ENCODE data around the gene PRKAG2.

The PRKAG2 gene

DNA sequence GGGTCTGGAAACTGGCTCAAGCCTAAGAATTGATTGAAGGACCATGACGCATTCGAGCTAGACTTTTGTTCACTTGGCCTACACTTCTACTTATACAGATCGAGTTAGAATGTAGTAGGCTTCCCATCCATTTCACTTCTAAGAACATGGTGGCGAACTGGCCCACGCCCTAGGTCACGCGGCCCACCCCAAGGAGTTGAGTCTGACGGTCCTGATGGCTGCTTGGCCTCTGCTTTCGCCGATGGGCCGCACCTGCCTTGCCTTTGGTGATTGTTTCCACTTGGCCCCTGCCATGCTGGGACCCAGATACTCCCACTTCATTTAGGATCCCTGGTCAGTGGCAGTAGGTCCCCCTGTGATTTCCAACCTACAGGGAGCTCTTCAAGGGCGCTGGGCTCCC, 153.6 kb downstream of the PRKAG2 start:
- Histone ChIP-seq H3K36me3 (ENCODE audit: control insufficient read depth, insufficient read depth, low read length) (no peaks in the 10 kb centered on the region), H3K4me2 (ENCODE audit: low read length) (no peak overlapping the region), H3K27me3 (ENCODE audit: control insufficient read depth, insufficient read depth, low read length) (no peaks in the 10 kb centered on the region), H3K4me3 (ENCODE audit: low read depth, low read length) (no peak overlapping the region), H3K79me2 (no peaks in the 10 kb centered on the region), H3K9ac (no peak overlapping the region), H3K27ac (no peak overlapping the region), H3K4me1 (no peaks in the 10 kb centered on the region), H3K9me3 (ENCODE audit: control insufficient read depth, low read length) (no peaks in the 10 kb centered on the region), H2AFZ (no peak overlapping the region)
- TF ChIP-seq, protein P1, sequence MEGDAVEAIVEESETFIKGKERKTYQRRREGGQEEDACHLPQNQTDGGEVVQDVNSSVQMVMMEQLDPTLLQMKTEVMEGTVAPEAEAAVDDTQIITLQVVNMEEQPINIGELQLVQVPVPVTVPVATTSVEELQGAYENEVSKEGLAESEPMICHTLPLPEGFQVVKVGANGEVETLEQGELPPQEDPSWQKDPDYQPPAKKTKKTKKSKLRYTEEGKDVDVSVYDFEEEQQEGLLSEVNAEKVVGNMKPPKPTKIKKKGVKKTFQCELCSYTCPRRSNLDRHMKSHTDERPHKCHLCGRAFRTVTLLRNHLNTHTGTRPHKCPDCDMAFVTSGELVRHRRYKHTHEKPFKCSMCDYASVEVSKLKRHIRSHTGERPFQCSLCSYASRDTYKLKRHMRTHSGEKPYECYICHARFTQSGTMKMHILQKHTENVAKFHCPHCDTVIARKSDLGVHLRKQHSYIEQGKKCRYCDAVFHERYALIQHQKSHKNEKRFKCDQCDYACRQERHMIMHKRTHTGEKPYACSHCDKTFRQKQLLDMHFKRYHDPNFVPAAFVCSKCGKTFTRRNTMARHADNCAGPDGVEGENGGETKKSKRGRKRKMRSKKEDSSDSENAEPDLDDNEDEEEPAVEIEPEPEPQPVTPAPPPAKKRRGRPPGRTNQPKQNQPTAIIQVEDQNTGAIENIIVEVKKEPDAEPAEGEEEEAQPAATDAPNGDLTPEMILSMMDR (IDR thresholded peaks at IDR 0.05): no peak

DNA sequence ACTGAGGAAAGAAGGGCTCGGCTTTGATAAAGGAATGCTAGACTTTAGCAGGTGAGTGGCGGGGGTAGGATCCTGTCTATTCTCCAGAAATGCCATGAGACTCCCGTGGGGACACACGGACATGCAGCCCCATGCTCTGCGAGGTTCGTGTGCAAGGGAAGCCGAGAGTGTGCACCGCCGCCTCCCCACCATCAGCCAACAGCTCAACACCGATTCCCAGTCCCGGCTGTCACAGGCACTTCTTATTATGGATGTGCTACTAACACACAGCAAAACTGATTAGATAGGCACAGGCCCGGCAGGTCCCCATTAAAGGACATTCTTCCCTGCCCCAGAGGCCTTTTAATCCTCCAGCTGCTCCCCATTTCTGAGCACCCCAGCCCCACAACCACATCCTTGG, 154.4 kb downstream of the PRKAG2 start:
- H3K9me3 ChIP-seq (ENCODE audit: control insufficient read depth, low read length): no peaks in the 10 kb centered on the region
- no peaks in the 10 kb centered on the region for H3K27me3 ChIP-seq (ENCODE audit: control insufficient read depth, insufficient read depth, low read length)
- H3K79me2 ChIP-seq: no peaks in the 10 kb centered on the region
- no peaks in the 10 kb centered on the region for H3K36me3 ChIP-seq (ENCODE audit: control insufficient read depth, insufficient read depth, low read length)
- TF ChIP-seq, protein P1 (IDR thresholded peaks at IDR 0.05): no peak
- no peak overlapping the region for H3K4me2 ChIP-seq (ENCODE audit: low read length)
- no peak overlapping the region for H3K9ac ChIP-seq
- no peak overlapping the region for H2AFZ ChIP-seq
- no peak overlapping the region for H3K4me3 ChIP-seq (ENCODE audit: low read depth, low read length)
- no peaks in the 10 kb centered on the region for H3K4me1 ChIP-seq
- H3K27ac ChIP-seq: no peak overlapping the region

DNA sequence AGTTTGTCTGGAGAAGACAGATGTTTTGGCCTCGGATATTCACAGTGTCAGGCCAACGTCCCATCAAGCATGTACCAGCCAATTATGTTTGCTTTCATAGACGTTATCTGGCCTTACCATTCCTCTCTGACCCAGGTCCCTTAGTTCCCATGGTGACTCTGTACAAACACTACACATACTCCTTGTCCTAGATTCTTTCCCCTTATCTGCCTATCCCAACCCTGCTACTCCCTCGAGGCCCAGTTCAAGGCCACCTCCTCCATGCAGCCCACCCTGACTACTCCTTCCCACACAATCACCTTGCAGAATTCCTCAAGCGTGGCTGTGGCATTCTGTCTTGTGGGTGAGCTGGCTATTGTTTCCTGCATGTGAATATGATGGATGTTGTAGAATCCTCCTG, 155.2 kb downstream of the PRKAG2 start:
- Histone ChIP-seq H2AFZ (no peak overlapping the region), H3K27me3 (ENCODE audit: control insufficient read depth, insufficient read depth, low read length) (no peaks in the 10 kb centered on the region), H3K36me3 (ENCODE audit: control insufficient read depth, insufficient read depth, low read length) (no peaks in the 10 kb centered on the region), H3K27ac (no peak overlapping the region), H3K4me1 (peaks cover 4% of the 10 kb centered on the region), H3K4me2 (ENCODE audit: low read length) (no peak overlapping the region), H3K9ac (no peak overlapping the region), H3K4me3 (ENCODE audit: low read depth, low read length) (no peak overlapping the region), H3K9me3 (ENCODE audit: control insufficient read depth, low read length) (no peaks in the 10 kb centered on the region), H3K79me2 (no peaks in the 10 kb centered on the region)
- TF ChIP-seq, protein P1 (IDR thresholded peaks at IDR 0.05): no peak

DNA sequence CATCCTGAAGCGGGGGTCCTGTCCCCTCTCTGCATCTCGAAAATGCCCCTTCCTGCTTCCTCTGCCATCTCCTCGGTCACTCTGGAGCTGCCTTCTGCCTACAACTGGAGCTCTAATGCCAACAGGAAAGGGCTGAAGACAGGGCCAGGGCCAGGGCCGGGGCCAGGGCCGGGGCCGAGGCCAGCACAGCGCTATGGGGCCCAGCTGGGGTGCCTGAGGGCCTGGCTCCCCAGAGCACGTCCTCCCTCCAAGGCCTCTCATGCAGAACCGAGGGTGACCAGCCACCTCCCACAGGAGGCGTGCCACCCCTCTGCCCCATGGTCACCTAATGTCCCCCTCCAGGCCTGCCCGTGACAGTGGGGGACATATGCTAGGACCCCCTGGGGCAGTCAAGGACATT, 155.7 kb downstream of the PRKAG2 start:
- H3K27ac ChIP-seq: no peak overlapping the region
- no peaks in the 10 kb centered on the region for H3K9me3 ChIP-seq (ENCODE audit: control insufficient read depth, low read length)
- H2AFZ ChIP-seq: no peak overlapping the region
- no peaks in the 10 kb centered on the region for H3K27me3 ChIP-seq (ENCODE audit: control insufficient read depth, insufficient read depth, low read length)
- H3K79me2 ChIP-seq: no peaks in the 10 kb centered on the region
- peaks cover 9% of the 10 kb centered on the region for H3K4me1 ChIP-seq
- no peak overlapping the region for H3K4me2 ChIP-seq (ENCODE audit: low read length)
- TF ChIP-seq, protein P1 (IDR thresholded peaks at IDR 0.05): no peak
- H3K4me3 ChIP-seq (ENCODE audit: low read depth, low read length): no peak overlapping the region
- H3K36me3 ChIP-seq (ENCODE audit: control insufficient read depth, insufficient read depth, low read length): no peaks in the 10 kb centered on the region
- no peak overlapping the region for H3K9ac ChIP-seq

DNA sequence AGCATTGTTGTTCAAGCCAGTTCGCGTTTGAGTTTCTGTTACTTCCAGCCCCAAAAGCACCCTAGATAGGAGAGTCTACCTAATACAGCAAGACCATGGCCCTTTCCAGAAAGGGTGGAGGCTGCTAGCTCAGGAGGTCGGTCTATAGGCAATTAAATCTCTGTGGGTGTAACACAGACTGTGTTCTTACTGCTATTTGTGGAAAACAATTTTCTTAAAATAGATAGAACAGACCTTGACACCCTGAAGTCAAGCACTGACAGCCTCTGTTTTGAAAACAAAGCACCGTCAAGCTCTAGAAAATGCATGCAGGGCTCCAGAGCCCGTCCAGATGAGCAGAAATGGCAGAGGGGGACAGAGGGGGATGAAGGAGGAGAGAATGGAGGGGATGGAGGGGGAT, 156.6 kb downstream of the PRKAG2 start:
- H3K79me2 ChIP-seq: no peaks in the 10 kb centered on the region
- H3K9ac ChIP-seq: no peak overlapping the region
- TF ChIP-seq, protein P1 (IDR thresholded peaks at IDR 0.05): no peak
- H3K9me3 ChIP-seq (ENCODE audit: control insufficient read depth, low read length): no peaks in the 10 kb centered on the region
- H3K4me1 ChIP-seq: peaks cover 12% of the 10 kb centered on the region
- H3K4me2 ChIP-seq (ENCODE audit: low read length): no peak overlapping the region
- H3K4me3 ChIP-seq (ENCODE audit: low read depth, low read length): no peak overlapping the region
- no peak overlapping the region for H2AFZ ChIP-seq
- H3K27ac ChIP-seq: no peak overlapping the region
- H3K36me3 ChIP-seq (ENCODE audit: control insufficient read depth, insufficient read depth, low read length): no peaks in the 10 kb centered on the region
- no peaks in the 10 kb centered on the region for H3K27me3 ChIP-seq (ENCODE audit: control insufficient read depth, insufficient read depth, low read length)
